MM.1S (cell line): ENCODE data around the gene MCTP2.

ENCODE experiments used
- DNase-seq: peaks from one replicate; pipeline ENCODE4 v3.0.0-alpha.2; 2015
- H2AFZ ChIP-seq: fragments of 300-600 bp; sonication (generic); 2 replicates; pipeline ENCODE4 v1.6.0; 2016; ENCODE audit warnings: antibody characterized with exemption, low read length
- H3F3A ChIP-seq: fragments of 300-600 bp; sonication (generic); 2 replicates; pipeline ENCODE4 v1.6.1; 2016; ENCODE audit warnings: mild to moderate bottlenecking, antibody characterized with exemption, low read length, moderate library complexity, mixed read lengths; ENCODE audit not compliant: insufficient read depth
- H3K27ac ChIP-seq: fragments of 300-600 bp; sonication (generic); 2 replicates; pipeline ENCODE4 v1.5.1; 2016; ENCODE audit warnings: mild to moderate bottlenecking, low read length
- H3K27me3 ChIP-seq: fragments of 300-600 bp; sonication (generic); replicated peaks from 2 replicates; pipeline ENCODE4 v1.6.0; 2016; ENCODE audit warnings: low read length; ENCODE audit not compliant: insufficient read depth
- H3K36me3 ChIP-seq: fragments of 300-600 bp; sonication (generic); replicated peaks from 2 replicates; pipeline ENCODE4 v1.6.1; 2016; ENCODE audit warnings: mild to moderate bottlenecking, low read length, mixed read lengths; ENCODE audit not compliant: insufficient read depth
- H3K4me1 ChIP-seq: fragments of 300-600 bp; sonication (generic); 2 replicates; pipeline ENCODE4 v1.6.1; 2016; ENCODE audit warnings: low read length, mixed read lengths
- H3K4me2 ChIP-seq: fragments of 300-600 bp; sonication (generic); 2 replicates; pipeline ENCODE4 v1.6.0; 2016; ENCODE audit warnings: low read depth, low read length
- H3K4me3 ChIP-seq: fragments of 300-600 bp; sonication (generic); 2 replicates; pipeline ENCODE4 v1.5.1; 2016; ENCODE audit warnings: low read length, mixed read lengths
- H3K79me2 ChIP-seq: fragments of 300-600 bp; sonication (generic); 2 replicates; pipeline ENCODE4 v1.6.1; 2016; ENCODE audit warnings: mixed run types, low read length, mixed read lengths
- H3K9ac ChIP-seq: fragments of 300-600 bp; sonication (generic); 2 replicates; pipeline ENCODE4 v1.6.1; 2016; ENCODE audit warnings: low read length, mixed read lengths
- H3K9me2 ChIP-seq: fragments of 300-600 bp; sonication (generic); replicated peaks from 2 replicates; pipeline ENCODE4 v1.6.1; 2016; ENCODE audit warnings: mild to moderate bottlenecking, low read length, mixed read lengths; ENCODE audit not compliant: insufficient read depth
- H3K9me3 ChIP-seq: fragments of 300-600 bp; sonication (generic); replicated peaks from 2 replicates; pipeline ENCODE4 v1.6.1; 2016; ENCODE audit warnings: mild to moderate bottlenecking, low read length, mixed read lengths; ENCODE audit not compliant: insufficient read depth
- H4K20me1 ChIP-seq: fragments of 300-600 bp; sonication (generic); 2 replicates; pipeline ENCODE4 v1.6.1; 2016; ENCODE audit warnings: mild to moderate bottlenecking, low read length, moderate library complexity, mixed read lengths; ENCODE audit not compliant: insufficient read depth
- EZH2 ChIP-seq: fragments of 300-600 bp; sonication (generic); optimal IDR thresholded peaks from 2 replicates; pipeline ENCODE3; 2017; ENCODE audit warnings: low read depth, mild to moderate bottlenecking, antibody characterized with exemption, low read length, mixed read lengths
- EZH2phosphoT487 ChIP-seq: fragments of 300-600 bp; sonication (generic); IDR thresholded peaks from 2 replicates; pipeline ENCODE4 v1.6.1; 2018; ENCODE audit warnings: antibody characterized with exemption, low read length
- TF ChIP-seq, protein P1 (sequence below): fragments of 300-600 bp; sonication (generic); IDR thresholded peaks from 2 replicates; pipeline ENCODE4 v1.5.1; 2016; ENCODE audit warnings: antibody characterized with exemption, low read length, mixed read lengths

Gene MCTP2

DNA sequence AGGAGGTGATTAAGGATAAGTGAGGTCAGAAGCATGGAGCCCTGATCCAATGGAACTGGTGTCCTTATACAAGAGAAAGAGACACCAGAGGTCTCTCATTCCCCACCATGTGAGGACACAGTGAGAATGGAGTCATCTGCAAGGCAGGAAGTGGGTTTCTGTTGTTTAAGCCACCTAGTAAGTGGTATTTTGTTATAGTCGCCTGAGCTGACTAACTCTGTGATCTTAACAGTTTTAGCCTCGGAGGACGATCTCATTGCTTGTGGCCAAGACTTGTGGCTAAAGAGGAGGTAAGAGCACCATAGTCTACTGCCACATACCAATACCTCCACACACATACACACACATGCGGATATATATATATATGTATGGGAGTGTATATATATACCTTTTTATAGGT is 73.8 kb downstream of the MCTP2 start:
- Histone ChIP-seq H3K36me3 (no peaks in the 10 kb centered on the region), H2AFZ (no peak overlapping the region), H3K27me3 (no peaks in the 10 kb centered on the region), H3F3A (no peaks in the 10 kb centered on the region), H3K4me3 (no peak overlapping the region), H3K4me1 (no peaks in the 10 kb centered on the region), H3K79me2 (no peaks in the 10 kb centered on the region), H3K9ac (no peak overlapping the region), H3K27ac (no peak overlapping the region), H3K9me3 (no peaks in the 10 kb centered on the region), H3K9me2 (no peaks in the 10 kb centered on the region), H4K20me1 (no peaks in the 10 kb centered on the region), H3K4me2 (no peak overlapping the region)
- TF ChIP-seq EZH2 (no peak), EZH2phosphoT487 (no peak)
- TF ChIP-seq, protein P1, sequence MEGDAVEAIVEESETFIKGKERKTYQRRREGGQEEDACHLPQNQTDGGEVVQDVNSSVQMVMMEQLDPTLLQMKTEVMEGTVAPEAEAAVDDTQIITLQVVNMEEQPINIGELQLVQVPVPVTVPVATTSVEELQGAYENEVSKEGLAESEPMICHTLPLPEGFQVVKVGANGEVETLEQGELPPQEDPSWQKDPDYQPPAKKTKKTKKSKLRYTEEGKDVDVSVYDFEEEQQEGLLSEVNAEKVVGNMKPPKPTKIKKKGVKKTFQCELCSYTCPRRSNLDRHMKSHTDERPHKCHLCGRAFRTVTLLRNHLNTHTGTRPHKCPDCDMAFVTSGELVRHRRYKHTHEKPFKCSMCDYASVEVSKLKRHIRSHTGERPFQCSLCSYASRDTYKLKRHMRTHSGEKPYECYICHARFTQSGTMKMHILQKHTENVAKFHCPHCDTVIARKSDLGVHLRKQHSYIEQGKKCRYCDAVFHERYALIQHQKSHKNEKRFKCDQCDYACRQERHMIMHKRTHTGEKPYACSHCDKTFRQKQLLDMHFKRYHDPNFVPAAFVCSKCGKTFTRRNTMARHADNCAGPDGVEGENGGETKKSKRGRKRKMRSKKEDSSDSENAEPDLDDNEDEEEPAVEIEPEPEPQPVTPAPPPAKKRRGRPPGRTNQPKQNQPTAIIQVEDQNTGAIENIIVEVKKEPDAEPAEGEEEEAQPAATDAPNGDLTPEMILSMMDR: no peak
- no peak for DNase-seq

DNA sequence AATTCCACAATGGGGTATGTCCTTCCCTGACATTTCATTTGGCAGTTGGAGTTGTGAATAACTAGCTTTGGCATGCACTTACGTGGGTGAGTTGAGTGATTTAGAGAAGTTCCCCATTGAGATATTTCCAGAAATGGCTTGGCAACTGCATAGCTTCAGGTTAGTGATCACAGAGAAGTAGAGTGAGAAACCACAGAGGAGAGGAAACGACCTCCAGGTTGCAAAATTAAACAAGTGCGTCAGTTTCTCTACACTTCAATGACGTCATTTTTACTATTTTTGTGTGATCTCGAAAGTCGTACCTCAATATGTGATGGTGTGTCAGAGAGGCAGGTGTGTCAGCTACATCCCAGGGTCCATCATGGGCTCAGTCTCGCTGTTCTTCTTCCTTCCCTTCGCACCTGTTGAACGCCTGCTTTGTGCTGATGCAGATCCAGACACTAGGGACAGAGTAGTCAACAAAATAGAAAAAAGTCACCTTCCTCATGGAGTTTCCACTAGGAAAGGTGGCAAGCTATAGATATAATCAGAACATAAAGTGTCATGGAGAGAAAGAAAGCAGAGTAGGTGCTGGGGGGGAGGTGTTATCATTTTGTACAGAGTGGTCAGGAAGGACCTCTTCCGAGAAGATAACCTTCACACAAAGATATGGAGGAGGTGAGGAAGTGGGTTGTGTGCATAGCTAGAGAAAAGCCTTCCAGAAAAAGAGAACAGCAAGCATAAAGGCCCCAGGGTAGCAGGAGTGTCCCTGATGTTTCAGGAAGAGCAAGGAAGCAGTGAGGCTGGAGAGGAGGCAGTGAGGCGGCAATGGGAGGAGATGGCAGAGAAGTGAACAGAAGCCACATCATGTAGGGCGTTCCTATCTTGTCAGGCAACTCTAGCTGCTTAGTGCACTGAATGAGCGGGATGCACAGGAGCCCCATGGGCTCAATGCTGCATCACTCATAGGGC is 75.6 kb downstream of the MCTP2 start:
- Histone ChIP-seq H3K79me2 (no peaks in the 10 kb centered on the region), H3K27ac (no peak overlapping the region), H2AFZ (no peak overlapping the region), H4K20me1 (no peaks in the 10 kb centered on the region), H3K9me3 (no peaks in the 10 kb centered on the region), H3K4me3 (no peak overlapping the region), H3K4me2 (no peak overlapping the region), H3K9ac (no peak overlapping the region), H3K36me3 (no peaks in the 10 kb centered on the region), H3K27me3 (no peaks in the 10 kb centered on the region), H3F3A (no peaks in the 10 kb centered on the region), H3K4me1 (no peaks in the 10 kb centered on the region), H3K9me2 (no peaks in the 10 kb centered on the region)
- TF ChIP-seq, protein P1: no peak
- TF ChIP-seq EZH2 (no peak), EZH2phosphoT487 (no peak)
- no peak for DNase-seq

DNA sequence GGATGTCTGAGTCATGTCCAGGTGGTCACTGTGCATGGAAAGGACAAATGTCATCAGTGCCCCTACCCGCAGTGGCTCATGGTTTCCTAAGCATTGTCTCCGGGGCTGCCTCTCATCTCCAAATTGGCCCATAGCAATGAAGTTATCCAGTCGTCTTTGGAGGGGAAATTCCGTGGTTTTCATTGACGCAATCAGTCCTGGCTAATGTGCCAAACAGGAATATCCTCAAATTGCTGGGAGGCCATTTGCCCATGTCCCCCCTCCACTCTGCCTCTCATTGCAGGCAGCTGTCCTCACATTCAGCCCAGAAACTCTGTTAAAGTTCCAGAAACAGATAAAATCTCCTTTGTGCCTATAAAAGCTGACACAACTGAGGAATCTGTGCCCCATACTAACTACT is 81.6 kb downstream of the MCTP2 start:
- DNase-seq: no peak
- no peaks in the 10 kb centered on the region for H3K9me2 ChIP-seq
- no peak overlapping the region for H3K4me2 ChIP-seq
- H3K36me3 ChIP-seq: no peaks in the 10 kb centered on the region
- H4K20me1 ChIP-seq: no peaks in the 10 kb centered on the region
- H3K4me1 ChIP-seq: no peaks in the 10 kb centered on the region
- H3K9me3 ChIP-seq: no peaks in the 10 kb centered on the region
- H3F3A ChIP-seq: no peaks in the 10 kb centered on the region
- H3K27ac ChIP-seq: no peak overlapping the region
- TF ChIP-seq, protein P1: no peak
- TF ChIP-seq EZH2phosphoT487 (no peak), EZH2 (no peak)
- no peaks in the 10 kb centered on the region for H3K27me3 ChIP-seq
- H3K9ac ChIP-seq: no peak overlapping the region
- H2AFZ ChIP-seq: no peak overlapping the region
- no peaks in the 10 kb centered on the region for H3K79me2 ChIP-seq
- H3K4me3 ChIP-seq: no peak overlapping the region
